HepG2 (cell line): ENCODE results near the gene MAP3K8. TPM values are rescaled to one million over a fixed set of nuclear protein-coding genes. Genes with fewer than 3 reads are reported as not detected.

Experiments used
- HNF1B ChIP-seq: sonication (generic); formaldehyde crosslinking; IDR thresholded peaks from 2 replicates; pipeline ENCODE4 v1.5.1; 2020; ENCODE audit warnings: mild to moderate bottlenecking, moderate library complexity, missing genetic modification reagents
- HNRNPL ChIP-seq: fragments of 200-400 bp; formaldehyde crosslinking; IDR thresholded peaks from 2 replicates; pipeline ENCODE4 v1.6.1; 2017; ENCODE audit warnings: mild to moderate bottlenecking, low read depth, low read length
- IRF2 ChIP-seq: IDR thresholded peaks from 2 replicates; pipeline ENCODE4 v1.6.1; 2018; ENCODE audit warnings: missing genetic modification reagents, missing compliant biosample characterization
- MYC ChIP-seq: sonication (generic); formaldehyde crosslinking; IDR thresholded peaks from 2 replicates; pipeline ENCODE4 v1.9.0; 2021; ENCODE audit warnings: missing genetic modification reagents, borderline replicate concordance
- NFKBIZ ChIP-seq: IDR thresholded peaks from 2 replicates; pipeline ENCODE4 v1.6.1; 2018; ENCODE audit warnings: missing genetic modification reagents, missing compliant biosample characterization
- PATZ1 ChIP-seq: sonication (generic); formaldehyde crosslinking; IDR thresholded peaks from 2 replicates; pipeline ENCODE4 v1.4.0; 2020; ENCODE audit warnings: missing genetic modification reagents
- PITX1 ChIP-seq: sonication (generic); formaldehyde crosslinking; IDR thresholded peaks from 2 replicates; pipeline ENCODE4 v1.5.1; 2020; ENCODE audit warnings: mild to moderate bottlenecking, missing genetic modification reagents
- POGZ ChIP-seq: sonication (generic); formaldehyde crosslinking; IDR thresholded peaks from 2 replicates; pipeline ENCODE4 v1.4.0; 2020; ENCODE audit warnings: mild to moderate bottlenecking, missing genetic modification reagents
- RXRA ChIP-seq: sonication (generic); formaldehyde crosslinking; IDR thresholded peaks from 2 replicates; pipeline ENCODE4 v1.5.1; 2020; ENCODE audit warnings: missing genetic modification reagents
- SOX6 ChIP-seq, 2 experiments: fragments of 450-650 bp in 1 of 2; sonication (generic) in 1 of 2; formaldehyde crosslinking in 1 of 2; IDR thresholded peaks; 2 replicates each; pipeline versions ENCODE4 v1.4.0 to v1.6.1; 2017 to 2020; ENCODE audit warnings: antibody characterized with exemption in 1 of 2, mild to moderate bottlenecking in 1 of 2, missing genetic modification reagents in 1 of 2
- SPEN ChIP-seq: sonication (generic); formaldehyde crosslinking; IDR thresholded peaks from 2 replicates; pipeline ENCODE4 v1.5.1; 2020; ENCODE audit warnings: low read depth, mild to moderate bottlenecking, missing genetic modification reagents
- TEAD3 ChIP-seq: optimal IDR thresholded peaks from 2 replicates; pipeline ENCODE3; 2016; ENCODE audit warnings: borderline replicate concordance
- YY1 ChIP-seq: IDR thresholded peaks from 2 replicates; pipeline ENCODE4 v1.6.1; 2011; ENCODE audit warnings: low read length, low read depth, moderate library complexity, mild to moderate bottlenecking; ENCODE audit not compliant: insufficient read depth, insufficient replicate concordance
- ZFX ChIP-seq: sonication (generic); formaldehyde crosslinking; IDR thresholded peaks from 2 replicates; pipeline ENCODE4 v1.4.0; 2020; ENCODE audit warnings: mild to moderate bottlenecking, low read depth, missing genetic modification reagents, moderate library complexity
- ZMYM4 ChIP-seq: sonication (generic); formaldehyde crosslinking; IDR thresholded peaks from 2 replicates; pipeline ENCODE4 v1.8.1; 2023; ENCODE audit warnings: mild to moderate bottlenecking, missing genetic modification reagents
- ZNF260 ChIP-seq: sonication (generic); formaldehyde crosslinking; IDR thresholded peaks from 2 replicates; pipeline ENCODE4 v1.4.0; 2020; ENCODE audit warnings: missing genetic modification reagents, low read depth, mild to moderate bottlenecking, borderline replicate concordance
- ZNF274 ChIP-seq: sonication (generic); formaldehyde crosslinking; IDR thresholded peaks from 2 replicates; pipeline ENCODE4 v1.5.1; 2020; ENCODE audit warnings: mild to moderate bottlenecking, missing genetic modification reagents
- ZNF276 ChIP-seq: sonication (generic); formaldehyde crosslinking; IDR thresholded peaks from 2 replicates; pipeline ENCODE4 v1.4.0; 2020; ENCODE audit warnings: mild to moderate bottlenecking, low read depth, missing genetic modification reagents
- ZNF282 ChIP-seq: fragments of 450-650 bp; IDR thresholded peaks from 2 replicates; pipeline ENCODE4 v1.6.1; 2018; ENCODE audit not compliant: partially characterized antibody
- ZNF574 ChIP-seq: sonication (generic); formaldehyde crosslinking; IDR thresholded peaks from 2 replicates; pipeline ENCODE4 v1.4.0; 2020; ENCODE audit warnings: missing genetic modification reagents
- ZNF746 ChIP-seq: sonication (generic); formaldehyde crosslinking; IDR thresholded peaks from 2 replicates; pipeline ENCODE4 v1.8.0; 2022; ENCODE audit warnings: mild to moderate bottlenecking, missing genetic modification reagents
- ZSCAN25 ChIP-seq: sonication (generic); formaldehyde crosslinking; IDR thresholded peaks from 2 replicates; pipeline ENCODE4 v1.8.0; 2022; ENCODE audit warnings: mild to moderate bottlenecking, missing genetic modification reagents
- polyA plus RNA-seq, 8 experiments: library from polyadenylated mRNA; depleted of rRNA in 3 of 8; stranded (reverse) in 7 of 8; unstranded in 1 of 8; fragments of >200 nt; fragmentation: Illumina TruSeq in 4 of 8; extraction: Trizol in 4 of 8; gene quantifications; 2 replicates each; pipeline versions ENCODE4 v1.2.1 to v1.2.3, GENCODE V29; 2011 to 2016; ENCODE audit warnings: low read depth in 4 of 8, missing spikeins in 1 of 8, mixed read lengths in 1 of 8; ENCODE audit not compliant: insufficient read depth in 1 of 8
- total RNA-seq, 5 experiments: library from RNA; depleted of rRNA; stranded (reverse); fragments of >200 nt; fragmentation: Illumina TruSeq; extraction: Trizol; gene quantifications; 2 replicates each; pipeline ENCODE4 v1.2.3, GENCODE V29; 2016; ENCODE audit warnings: low read depth in 1 of 5

Gene MAP3K8
- total and polyA plus RNA-seq, 2 of the 13 experiments (the other 11 are each of a cell fraction or from before 2014, with no cell fraction given): 19.3 to 37.9 TPM

GRCh38 chr10:30392564-30392990, 41.4 kb upstream of the MAP3K8 start (continued):
- peak; percentile 35; the same call in 1 of the 2 replicates for TF ChIP-seq ZNF574
- TF ChIP-seq TEAD3 (CRISPR knock-in tag): peak; percentile 39
- peak; percentile 99 for TF ChIP-seq ZSCAN25 (CRISPR knock-in tag)
- peak; percentile 40; the same call in 1 of the 2 replicates for TF ChIP-seq MYC (CRISPR knock-in tag)
- TF ChIP-seq NFKBIZ: 0 out of 2 replicates have a peak, but pooled peaks have one; percentile 46
- 0 out of 2 replicates have a peak, but pooled peaks have one; percentile 53 for TF ChIP-seq RXRA (CRISPR knock-in tag)
- no peak for TF ChIP-seq HNRNPL
- TF ChIP-seq PITX1 (CRISPR knock-in tag): 0 out of 2 replicates have a peak, but pooled peaks have one; percentile 22
- peak; percentile 34; the same call in 1 of the 2 replicates for TF ChIP-seq IRF2 (CRISPR knock-in tag)
- TF ChIP-seq POGZ: peak; percentile 38; the same call in 1 of the 2 replicates
- TF ChIP-seq ZFX (CRISPR knock-in tag): peak; percentile 32; the same call in 1 of the 2 replicates
- no peak for TF ChIP-seq ZNF282
- peak; percentile 47 for TF ChIP-seq ZMYM4 (CRISPR knock-in tag)
- 0 out of 2 replicates have a peak, but pooled peaks have one; percentile 26 for TF ChIP-seq PATZ1 (CRISPR knock-in tag)
- no peak for TF ChIP-seq ZNF276 (CRISPR knock-in tag)
- TF ChIP-seq SOX6 (IDR thresholded peaks at IDR 0.05): no peak
- peak; percentile 15; the same call in 1 of the 2 replicates for TF ChIP-seq SOX6 (CRISPR knock-in tag; IDR thresholded peaks at IDR 0.05)
- no peak for TF ChIP-seq ZNF746 (CRISPR knock-in tag)
- TF ChIP-seq ZNF260 (CRISPR knock-in tag): no peak
- no peak for TF ChIP-seq ZNF274 (CRISPR knock-in tag)
- 0 out of 2 replicates have a peak, but pooled peaks have one; percentile 31 for TF ChIP-seq SPEN (CRISPR knock-in tag)
- TF ChIP-seq YY1: peak; percentile 34
- peak; percentile 49; the same call in 1 of the 2 replicates for TF ChIP-seq HNF1B (CRISPR knock-in tag)
